Neuron (in vitro differentiated cells): ENCODE data around the gene DEPDC1B.
"Not testable (repeated sequence)": the region's sequence is repeated elsewhere in the genome, so short reads cannot be mapped to it uniquely, and the experiment has no call there.

ENCODE experiments used
- H2AFZ ChIP-seq: one replicate; pipeline ENCODE4 v1.6.1; 2013; ENCODE audit warnings: low read depth, mild to moderate bottlenecking, inconsistent platforms, low read length, moderate library complexity
- H3K27me3 ChIP-seq: one replicate; pipeline ENCODE4 v1.6.1; 2013; ENCODE audit warnings: low read length; ENCODE audit not compliant: insufficient read depth
- H3K36me3 ChIP-seq: one replicate; pipeline ENCODE4 v1.6.1; 2013; ENCODE audit warnings: low read length; ENCODE audit not compliant: insufficient read depth
- H3K4me1 ChIP-seq: one replicate; pipeline ENCODE4 v1.6.1; 2013; ENCODE audit warnings: low read length; ENCODE audit not compliant: insufficient read depth
- H3K4me3 ChIP-seq: 2 replicates; pipeline ENCODE4 v1.5.1; 2013; ENCODE audit warnings: mild to moderate bottlenecking, low read length, moderate library complexity
- H3K9me3 ChIP-seq: one replicate; pipeline ENCODE4 v1.6.1; 2013; ENCODE audit warnings: low read length

Gene DEPDC1B

GRCh38 chr5:60699609-60700415, at the start of gene DEPDC1B:
TSS of gene DEPDC1B (minus strand) at chr5:60700166. CDS start at chr5:60700093, 73 bp downstream.
- Histone ChIP-seq H2AFZ (peak within 1 kb of the TSS; percentile 76), H3K36me3 (no peaks in the 10 kb centered on the region), H3K4me1 (peaks cover 14% of the 10 kb centered on the region), H3K9me3 (no peaks in the 10 kb centered on the region), H3K4me3 (peak within 1 kb of the TSS; percentile 89), H3K27me3 (no peaks in the 10 kb centered on the region)

GRCh38 chr5:60744682-60745081, 44.7 kb upstream of the DEPDC1B start:
- Histone ChIP-seq H3K4me1 (no peaks in the 10 kb centered on the region), H3K4me3 (no peak overlapping the region), H3K9me3 (no peaks in the 10 kb centered on the region), H3K27me3 (no peaks in the 10 kb centered on the region), H3K36me3 (no peaks in the 10 kb centered on the region), H2AFZ (no peak overlapping the region)

DNA sequence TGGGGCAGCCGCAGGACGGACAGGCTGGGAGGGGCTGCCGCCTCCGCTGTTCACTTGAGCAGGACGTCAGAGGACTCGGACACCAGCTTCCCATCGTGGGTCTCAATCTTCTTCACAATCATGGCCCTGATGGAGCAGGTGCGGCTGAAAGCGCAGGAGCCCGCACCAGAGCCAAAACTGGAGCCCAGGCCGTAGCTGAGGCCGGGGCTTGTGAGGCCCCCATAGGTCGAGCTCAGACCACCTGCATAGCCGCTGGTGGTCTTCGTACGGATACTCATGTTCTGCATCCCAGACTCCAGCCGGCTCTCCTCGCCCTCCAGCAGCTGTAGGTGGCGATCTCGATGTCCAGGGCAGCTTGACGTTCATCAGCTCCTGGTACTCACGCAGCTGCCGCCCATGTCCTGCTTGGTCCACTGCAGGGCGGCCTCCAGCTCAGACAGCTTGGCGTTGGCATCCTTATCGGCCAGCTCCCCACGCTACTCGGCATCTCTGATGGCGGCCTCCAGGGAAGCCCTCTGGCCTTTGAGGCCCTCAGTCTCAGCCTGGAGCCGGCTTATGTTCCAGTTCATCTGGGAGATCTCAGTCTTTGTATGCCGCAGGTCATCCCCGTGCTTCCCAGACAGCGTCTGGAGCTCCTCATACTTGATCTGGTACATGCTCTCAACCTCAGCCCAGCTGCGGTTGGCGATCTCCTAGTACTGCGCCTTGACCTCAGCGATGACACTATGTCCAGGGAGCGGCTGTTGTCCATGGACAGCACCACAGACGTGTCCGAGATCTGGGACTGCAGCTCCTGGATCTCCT, 43.7 kb upstream of the DEPDC1B start:
- Histone ChIP-seq H3K27me3 (no peaks in the 10 kb centered on the region), H2AFZ (no peak overlapping the region), H3K36me3 (no peaks in the 10 kb centered on the region), H3K4me3 (no peak overlapping the region), H3K4me1 (no peaks in the 10 kb centered on the region), H3K9me3 (no peaks in the 10 kb centered on the region)

GRCh38 chr5:60740322-60740721, 40.4 kb upstream of the DEPDC1B start:
- Histone ChIP-seq H3K4me1 (no peaks in the 10 kb centered on the region), H3K9me3 (no peaks in the 10 kb centered on the region), H2AFZ (no peak overlapping the region), H3K4me3 (no peak overlapping the region), H3K36me3 (no peaks in the 10 kb centered on the region), H3K27me3 (no peaks in the 10 kb centered on the region)

GRCh38 chr5:60738933-60739332, 39.0 kb upstream of the DEPDC1B start:
- Histone ChIP-seq H3K4me1 (no peaks in the 10 kb centered on the region), H2AFZ (no peak overlapping the region), H3K4me3 (no peak overlapping the region), H3K27me3 (no peaks in the 10 kb centered on the region), H3K36me3 (no peaks in the 10 kb centered on the region), H3K9me3 (no peaks in the 10 kb centered on the region)

DNA sequence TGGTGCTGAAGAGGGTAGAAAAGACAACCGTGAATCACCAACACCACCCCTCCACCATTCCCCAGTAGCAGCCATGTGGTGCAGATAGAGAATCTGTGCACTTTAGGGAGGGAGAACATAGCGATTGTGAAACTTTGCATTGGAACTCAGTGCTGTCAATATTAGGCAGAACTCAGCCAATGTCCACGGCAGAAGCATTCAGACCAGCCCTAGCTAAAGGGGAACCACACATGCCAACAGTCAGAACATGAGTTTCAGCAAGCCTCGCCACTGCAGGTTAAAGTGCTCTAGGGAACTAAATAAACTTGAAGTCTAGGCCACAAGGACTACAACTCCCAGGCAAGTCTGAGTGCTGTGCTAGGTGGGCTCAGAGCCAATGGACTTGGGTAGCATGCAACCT, 38.5 kb upstream of the DEPDC1B start:
- H3K4me1 ChIP-seq: no peaks in the 10 kb centered on the region
- H3K36me3 ChIP-seq: no peaks in the 10 kb centered on the region
- H2AFZ ChIP-seq: no peak overlapping the region
- H3K4me3 ChIP-seq: no peak overlapping the region
- H3K27me3 ChIP-seq: no peaks in the 10 kb centered on the region
- H3K9me3 ChIP-seq: no peaks in the 10 kb centered on the region

DNA sequence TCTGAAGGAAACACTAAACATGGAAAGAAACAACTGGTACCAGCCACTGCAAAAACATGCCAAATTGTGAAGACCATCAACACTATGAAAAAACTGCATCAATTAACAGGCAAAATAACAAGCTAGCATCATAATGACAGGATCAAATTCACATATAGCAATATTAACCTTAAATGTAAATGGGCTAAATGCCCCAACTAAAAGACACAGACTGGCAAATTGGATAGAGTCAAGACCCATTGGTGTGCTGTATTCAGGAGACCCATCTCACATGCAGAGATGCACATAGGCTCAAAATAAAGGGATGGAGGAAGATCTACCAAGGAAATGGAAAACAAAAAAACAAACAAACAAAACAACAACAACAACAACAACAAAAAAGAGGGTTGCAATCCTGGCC, 30.9 kb upstream of the DEPDC1B start:
- H3K27me3 ChIP-seq, H3K4me1 ChIP-seq: not testable (repeated sequence)

DNA sequence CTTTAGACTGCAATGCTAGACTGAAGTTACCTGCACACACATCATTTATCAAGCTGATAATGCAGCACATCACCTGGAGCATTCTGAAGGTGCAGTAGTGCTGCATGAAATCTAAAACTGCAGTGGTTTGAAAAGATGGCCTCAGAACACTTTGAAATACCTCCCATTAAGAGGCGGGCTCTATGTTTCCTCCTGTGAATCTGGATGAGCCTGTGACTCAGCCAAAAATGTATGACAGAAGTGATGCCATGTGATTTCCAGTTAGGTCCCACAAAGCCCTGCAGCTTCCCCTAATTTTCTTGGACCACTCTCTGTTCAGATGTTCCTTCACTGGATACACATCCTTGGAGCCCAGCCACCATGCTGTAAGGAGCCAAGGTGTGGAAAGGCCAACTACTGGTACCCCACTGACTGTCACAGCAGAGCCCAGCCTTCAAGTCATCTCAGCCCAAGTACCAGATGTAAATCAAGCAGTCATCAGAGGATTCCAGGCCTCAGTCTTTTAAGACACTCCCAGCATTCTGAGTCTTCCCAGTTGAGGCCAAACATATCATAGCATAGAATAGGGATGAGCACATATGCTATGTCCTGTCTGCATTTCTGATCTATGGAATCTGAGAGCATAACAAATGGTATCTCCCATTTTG, 27.2 kb upstream of the DEPDC1B start:
- Histone ChIP-seq H3K4me3 (no peak overlapping the region), H3K36me3 (no peaks in the 10 kb centered on the region), H3K9me3 (no peaks in the 10 kb centered on the region), H3K27me3 (no peaks in the 10 kb centered on the region), H2AFZ (no peak overlapping the region), H3K4me1 (no peaks in the 10 kb centered on the region)

More for the DNA sequence above, 30.9 kb upstream of the DEPDC1B start:
- H2AFZ ChIP-seq, H3K4me3 ChIP-seq, H3K9me3 ChIP-seq, H3K36me3 ChIP-seq: not testable (repeated sequence)

DNA sequence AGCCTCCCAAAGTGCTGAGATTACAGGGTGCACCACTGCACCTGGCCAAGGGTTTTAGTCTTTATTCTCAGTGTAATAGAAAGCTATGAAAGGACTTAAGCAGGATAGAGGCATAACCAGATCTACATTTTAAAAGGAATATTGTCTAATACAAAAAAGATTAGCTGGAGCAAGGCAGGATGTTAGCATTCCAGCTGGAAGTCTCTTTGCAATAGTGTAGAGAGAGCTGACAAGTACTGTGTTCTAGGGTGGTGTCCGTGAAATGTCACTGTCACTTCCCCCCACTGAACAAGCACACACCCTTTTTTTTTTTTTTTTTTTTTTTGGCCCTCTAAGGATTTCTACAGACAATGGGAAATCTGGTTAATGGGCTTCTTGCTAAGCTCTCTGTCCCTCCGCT, 24.2 kb upstream of the DEPDC1B start:
- Histone ChIP-seq H3K9me3 (no peaks in the 10 kb centered on the region), H2AFZ (no peak overlapping the region)

GRCh38 chr5:60722416-60722815, 22.4 kb upstream of the DEPDC1B start:
- H3K27me3 ChIP-seq: no peaks in the 10 kb centered on the region
- H3K4me3 ChIP-seq: no peak overlapping the region
- H3K9me3 ChIP-seq: no peaks in the 10 kb centered on the region
- no peaks in the 10 kb centered on the region for H3K36me3 ChIP-seq
- no peak overlapping the region for H2AFZ ChIP-seq
- no peaks in the 10 kb centered on the region for H3K4me1 ChIP-seq

More for the DNA sequence above, 24.2 kb upstream of the DEPDC1B start:
- no peaks in the 10 kb centered on the region for H3K4me1 ChIP-seq
- H3K36me3 ChIP-seq: no peaks in the 10 kb centered on the region
- no peaks in the 10 kb centered on the region for H3K27me3 ChIP-seq
- no peak overlapping the region for H3K4me3 ChIP-seq

DNA sequence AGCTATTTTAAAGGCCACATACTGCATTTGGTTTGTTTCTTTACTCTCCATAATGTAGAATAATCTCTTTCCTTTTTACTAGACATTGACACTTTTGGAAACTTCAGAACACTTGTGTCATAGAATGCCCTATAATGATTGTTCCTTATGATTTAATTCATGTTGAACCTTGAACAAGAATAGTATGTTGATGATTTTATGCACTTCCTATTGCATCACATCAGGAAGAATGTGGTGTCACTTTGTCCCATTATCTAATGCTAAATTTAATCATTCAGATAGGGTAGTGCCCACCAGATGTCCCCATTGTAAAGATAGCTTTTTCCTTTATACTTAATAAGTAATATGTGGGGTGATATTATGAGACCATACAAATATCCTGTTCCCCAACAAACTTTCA, 19.4 kb upstream of the DEPDC1B start:
- H3K4me3 ChIP-seq: no peak overlapping the region
- no peaks in the 10 kb centered on the region for H3K36me3 ChIP-seq
- H3K9me3 ChIP-seq: no peaks in the 10 kb centered on the region

GRCh38 chr5:60718166-60718892, 18.4 kb upstream of the DEPDC1B start:
- no peaks in the 10 kb centered on the region for H3K27me3 ChIP-seq
- H3K4me3 ChIP-seq: no peak overlapping the region
- H3K4me1 ChIP-seq: no peaks in the 10 kb centered on the region
- no peak overlapping the region for H2AFZ ChIP-seq
- H3K36me3 ChIP-seq: no peaks in the 10 kb centered on the region
- no peaks in the 10 kb centered on the region for H3K9me3 ChIP-seq

More for the DNA sequence above, 19.4 kb upstream of the DEPDC1B start:
- Histone ChIP-seq H3K4me1 (no peaks in the 10 kb centered on the region), H3K27me3 (no peaks in the 10 kb centered on the region), H2AFZ (no peak overlapping the region)
